Motor neuron (in vitro differentiated cells): Measurements from ENCODE around the gene GOLGA6L1. TPM values are rescaled to one million over a fixed set of nuclear protein-coding genes. Genes with fewer than 3 reads are reported as not detected.
"Not testable (repeated sequence)": the region's sequence is repeated elsewhere in the genome, so short reads cannot be mapped to it uniquely, and the experiment has no call there.

ENCODE experiments used
- ATAC-seq, 8 experiments: fragments of 200-7000 bp; cut with Tn5 transposase; replicated peaks in 6 of 8; 2 replicates each; pipeline ENCODE4 v1.8.0; 2021; ENCODE audit warnings: mild to moderate bottlenecking in 8 of 8, moderate library complexity in 8 of 8
- H3K27ac ChIP-seq, 2 donors: fragments of 250-450 bp; sonication (Bioruptor Pico); 2 replicates each; pipeline ENCODE4 v1.9.0; 2021; ENCODE audit warnings: antibody characterized with exemption in 2 of 2, mild to moderate bottlenecking in 2 of 2, moderate library complexity in 1 of 2
- H3K4me1 ChIP-seq, 2 donors: fragments of 250-450 bp; sonication (Bioruptor Pico); replicated peaks in 1 of 2; 2 replicates each; pipeline ENCODE4 v1.6.1; 2021; ENCODE audit warnings: antibody characterized with exemption in 2 of 2, mild to moderate bottlenecking in 2 of 2, moderate library complexity in 1 of 2
- H3K4me3 ChIP-seq, 5 donors: fragments of 250-450 bp; sonication (Bioruptor Pico); 2 replicates each; pipeline ENCODE4 v1.9.0; 2021; ENCODE audit warnings: antibody characterized with exemption in 5 of 5, mild to moderate bottlenecking in 5 of 5, moderate library complexity in 4 of 5
- WGBS, 10 experiments: fragments of 450-650 bp; shearing (Covaris generic); methylation state at CpG; one replicate each; pipeline ENCODE4 v1.0.0; 2022; 5-methylcytosine and 5-hydroxymethylcytosine counted together
- in situ Hi-C, 9 experiments: fragments of 400-800 bp; cut with MboI; loops; one replicate each; pipeline ENCODE4 v1.15.0; 2021; ENCODE audit warnings: low sequenced_read_pairs in 9 of 9, low pct_unique_long_range_greater_than_20kb in 2 of 9; ENCODE audit not compliant: unreplicated experiment in 9 of 9
- total RNA-seq, 8 experiments: library from RNA; unstranded; fragments of 300-600 nt; gene quantifications; 2 replicates each; pipeline versions ENCODE4 v1.2.3 to v1.2.4, GENCODE V29; 2022

The GOLGA6L1 gene, protein sequence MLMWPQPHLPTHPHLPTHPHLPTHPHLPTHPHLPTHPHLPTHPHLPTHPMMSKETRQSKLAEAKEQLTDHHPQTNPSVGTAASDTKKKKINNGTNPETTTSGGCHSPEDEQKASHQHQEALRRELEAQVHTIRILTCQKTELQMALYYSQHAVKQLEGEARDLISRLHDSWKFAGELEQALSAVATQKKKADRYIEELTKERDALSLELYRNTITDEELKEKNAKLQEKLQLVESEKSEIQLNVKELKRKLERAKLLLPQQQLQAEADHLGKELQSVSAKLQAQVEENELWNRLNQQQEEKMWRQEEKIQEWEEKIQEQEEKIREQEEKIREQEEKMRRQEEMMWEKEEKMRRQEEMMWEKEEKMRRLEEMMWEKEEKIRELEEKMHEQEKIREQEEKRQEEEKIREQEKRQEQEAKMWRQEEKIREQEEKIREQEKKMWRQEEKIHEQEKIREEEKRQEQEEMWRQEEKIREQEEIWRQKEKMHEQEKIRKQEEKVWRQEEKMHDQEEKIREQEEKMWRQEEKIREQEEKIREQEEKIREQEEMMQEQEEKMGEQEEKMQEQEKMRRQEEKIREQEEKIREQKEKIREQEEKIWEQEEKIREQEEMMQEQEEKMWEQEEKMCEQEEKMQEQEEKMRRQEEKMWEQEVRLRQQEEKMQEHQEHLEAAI
- 1 to 10 TPM in 2 of 8 experiments, under 1 TPM in 3, not detected in 3; 0.42 to 3.8 (median 0.66) TPM for total RNA-seq

DNA sequence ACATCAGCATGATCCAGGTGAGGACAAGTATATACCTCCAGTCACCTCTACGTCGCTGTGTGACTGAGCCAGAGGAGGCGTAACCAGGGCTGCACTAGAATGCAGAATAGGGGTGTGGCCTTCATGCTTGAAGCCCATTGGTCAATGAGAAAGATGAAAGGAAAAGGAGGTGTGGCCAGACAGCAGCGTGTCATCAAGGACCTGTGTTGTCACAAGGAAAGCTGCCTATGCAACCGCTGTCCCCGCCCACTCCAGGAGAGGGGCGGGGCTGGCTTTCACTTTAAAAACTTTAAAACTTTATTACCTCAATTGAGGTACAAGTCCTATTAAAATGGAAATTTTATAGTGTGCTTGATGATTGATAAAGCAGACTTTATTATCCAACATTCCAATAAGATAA, at the start of gene GOLGA6L1:
Gene GOLGA6L1 (minus strand): TSS at position 101 of the 400 bp plus-strand sequence. CDS start 91 bp downstream, at position 10.
- ATAC-seq, H3K27ac ChIP-seq, H3K4me1 ChIP-seq, H3K4me3 ChIP-seq, in situ Hi-C loops: not testable (repeated sequence)
- WGBS, 10 experiments, result no CpG with 5 or more reads among the region's 7 CpGs

DNA sequence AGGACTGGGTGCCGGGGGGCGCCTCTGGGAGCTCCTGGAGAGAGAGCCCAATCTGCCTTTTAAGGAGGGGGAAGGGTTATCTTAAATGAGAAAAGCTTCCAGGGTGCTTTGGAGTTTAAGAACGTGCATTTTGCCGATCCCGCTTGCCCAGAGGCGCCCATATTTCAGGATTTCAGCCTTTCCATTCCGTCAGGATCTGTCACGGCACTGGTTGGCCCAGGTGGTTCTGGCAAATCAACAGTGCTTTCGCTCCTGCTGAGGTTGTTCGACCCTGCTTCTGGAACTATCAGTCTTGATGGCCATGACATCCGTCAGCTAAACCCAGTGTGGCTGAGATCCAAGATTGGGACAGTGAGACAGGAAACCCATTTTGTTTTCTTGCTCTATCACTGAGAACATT, 44.6 kb upstream of the GOLGA6L1 start:
- H3K4me3 ChIP-seq, in situ Hi-C loops, H3K27ac ChIP-seq, ATAC-seq, H3K4me1 ChIP-seq: not testable (repeated sequence)
- WGBS, 10 experiments, result no CpG with 5 or more reads among the region's 11 CpGs

DNA sequence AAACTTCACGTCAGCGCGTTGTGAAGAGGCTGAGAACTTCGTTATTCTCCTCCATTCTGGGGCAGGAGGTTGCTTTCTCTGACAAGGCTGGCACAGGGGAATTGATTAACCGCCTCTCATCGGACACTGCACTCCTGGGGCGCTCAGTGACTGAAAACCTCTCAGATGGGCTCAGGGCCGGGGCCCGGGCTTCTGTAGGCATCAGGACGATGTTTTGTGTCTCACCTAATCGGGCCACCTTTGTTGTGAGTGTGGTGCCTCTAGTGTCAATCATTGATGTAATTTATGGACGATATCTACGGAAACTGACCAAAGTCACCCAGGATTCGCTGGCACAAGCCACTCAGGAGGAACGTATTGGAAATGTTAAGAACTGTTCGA, 43.9 kb upstream of the GOLGA6L1 start:
- in situ Hi-C loops, H3K4me1 ChIP-seq, H3K4me3 ChIP-seq, ATAC-seq, H3K27ac ChIP-seq: not testable (repeated sequence)
- 40 to 93% (median 66%) methylated on average over 1 to 4 of the region's 16 CpGs; no CpG with 5 or more reads in 7 of the 10 experiments for WGBS, 10 experiments

DNA sequence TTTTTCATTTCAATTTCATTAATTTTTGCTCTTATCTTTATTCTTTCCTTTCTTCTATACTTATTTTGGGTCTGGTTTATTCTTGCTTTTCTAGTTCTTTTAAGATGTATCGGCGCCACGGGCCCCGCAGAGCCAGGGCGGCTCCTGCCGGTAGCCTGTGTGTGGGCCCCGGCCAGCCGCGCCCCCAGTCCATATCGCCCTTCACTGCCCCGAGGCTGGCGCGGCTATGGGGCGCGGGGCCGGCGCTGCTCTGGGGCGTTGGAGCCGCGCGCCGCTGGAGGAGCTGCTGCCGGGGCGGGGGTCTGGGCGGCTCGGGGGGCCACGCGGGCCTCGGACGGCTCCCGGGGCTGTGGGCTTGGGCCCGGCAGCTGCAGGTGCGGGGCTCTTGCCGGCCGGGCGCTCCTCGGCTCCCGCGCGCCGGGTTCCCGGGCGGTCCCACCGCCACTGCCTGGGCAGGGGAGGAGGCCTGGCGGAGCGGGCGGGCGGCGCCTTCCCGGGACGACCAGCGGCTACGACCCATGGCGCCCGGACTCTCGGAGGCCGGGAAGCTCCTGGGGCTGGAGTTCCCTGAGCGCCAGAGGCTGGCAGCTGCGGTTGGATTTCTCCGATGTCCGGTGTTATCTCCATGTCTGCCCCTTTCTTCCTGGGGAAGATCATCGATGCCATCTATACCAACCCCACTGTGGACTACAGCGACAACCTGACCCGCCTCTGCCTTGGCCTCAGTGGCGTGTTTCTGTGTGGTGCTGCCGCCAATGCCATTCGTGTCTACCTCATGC, 43.3 kb upstream of the GOLGA6L1 start:
- 24 to 60% (median 30%) methylated on average over 1 to 8 of the region's 67 CpGs; no CpG with 5 or more reads in 7 of the 10 experiments for WGBS, 10 experiments
- ATAC-seq, result peak in 7 of 8 experiments; percentile 34 to 91 (median 71)
- not testable (repeated sequence) for H3K4me3 ChIP-seq

DNA sequence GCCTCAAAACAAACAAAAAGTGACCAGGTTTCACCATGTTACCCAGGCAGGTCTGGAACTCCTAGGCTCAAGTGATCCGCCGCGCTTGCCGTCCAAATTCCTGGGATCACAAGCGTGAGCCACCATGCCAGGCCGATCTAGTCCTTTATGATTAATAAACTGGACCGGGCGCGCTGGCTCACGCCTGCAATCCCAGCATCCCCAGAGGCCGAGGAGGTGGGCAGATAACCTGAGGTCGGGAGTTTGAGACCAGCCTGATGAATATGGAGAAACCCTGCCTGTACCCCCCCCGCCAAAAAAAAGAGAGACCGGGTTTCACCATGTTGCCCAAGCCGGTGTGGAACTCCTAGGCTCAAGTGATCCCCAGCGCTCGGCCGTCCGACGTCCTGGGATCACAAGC, 40.1 kb upstream of the GOLGA6L1 start:
- H3K4me1 ChIP-seq, H3K4me3 ChIP-seq, H3K27ac ChIP-seq, in situ Hi-C loops, ATAC-seq: not testable (repeated sequence)
- whole genome bisulfite sequencing, 10 experiments, result no CpG with 5 or more reads among the region's 20 CpGs

More for the DNA sequence above, 43.3 kb upstream of the GOLGA6L1 start:
- H3K4me1 ChIP-seq, in situ Hi-C loops, H3K27ac ChIP-seq: not testable (repeated sequence)

DNA sequence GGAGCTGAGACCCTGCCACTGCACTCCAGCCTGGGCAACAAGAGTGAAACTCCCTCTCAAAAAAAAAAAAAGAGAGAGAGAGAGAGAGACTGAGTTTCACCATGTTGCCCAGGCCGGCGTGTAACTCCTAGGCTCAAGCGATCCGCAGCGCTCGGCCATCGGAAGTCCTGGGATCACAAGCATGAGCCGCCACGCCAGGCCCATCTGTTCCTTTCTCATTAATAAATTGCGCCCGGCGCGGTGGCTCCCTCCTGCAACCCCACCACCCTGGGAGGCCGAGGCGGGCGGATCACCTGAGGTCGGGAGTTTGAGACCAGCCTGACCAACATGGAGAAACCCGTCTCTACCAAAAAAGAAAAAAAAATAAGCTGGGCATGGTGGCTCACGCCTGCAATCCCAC, 39.0 kb upstream of the GOLGA6L1 start:
- in situ Hi-C loops, ATAC-seq, H3K4me1 ChIP-seq, H3K27ac ChIP-seq, H3K4me3 ChIP-seq: not testable (repeated sequence)
- WGBS, 10 experiments, result no CpG with 5 or more reads among the region's 19 CpGs

DNA sequence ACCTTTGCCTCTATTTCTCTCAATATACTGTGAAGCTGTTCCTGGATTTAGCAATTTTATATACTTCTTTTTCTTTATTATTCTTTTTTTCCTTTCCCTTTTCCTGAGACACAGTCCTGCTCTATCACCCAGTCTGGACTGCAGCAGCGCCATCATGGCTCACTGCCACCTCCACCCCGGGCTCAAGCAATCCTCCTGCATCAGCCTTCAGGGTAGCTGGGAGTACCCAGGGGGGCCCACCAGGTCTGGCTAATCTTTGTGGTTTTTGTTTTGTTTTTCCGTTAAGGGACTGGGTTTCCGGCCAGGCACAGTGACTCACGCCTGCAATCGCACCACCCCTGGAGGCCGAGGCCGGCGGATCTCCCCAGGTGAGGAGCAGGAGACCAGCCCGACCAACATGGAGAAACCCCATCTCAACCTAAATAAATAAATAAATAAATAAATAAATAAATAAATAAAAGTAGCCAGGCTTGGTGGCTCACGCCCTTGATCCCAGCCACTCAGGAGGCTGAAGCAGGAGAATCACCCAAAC, 38.1 kb upstream of the GOLGA6L1 start:
- H3K4me1 ChIP-seq, H3K4me3 ChIP-seq, H3K27ac ChIP-seq, ATAC-seq, in situ Hi-C loops: not testable (repeated sequence)
- WGBS, 10 experiments, result 33 to 57% (median 50%) methylated on average over 1 to 2 of the region's 11 CpGs; no CpG with 5 or more reads in 7 of the 10 experiments

DNA sequence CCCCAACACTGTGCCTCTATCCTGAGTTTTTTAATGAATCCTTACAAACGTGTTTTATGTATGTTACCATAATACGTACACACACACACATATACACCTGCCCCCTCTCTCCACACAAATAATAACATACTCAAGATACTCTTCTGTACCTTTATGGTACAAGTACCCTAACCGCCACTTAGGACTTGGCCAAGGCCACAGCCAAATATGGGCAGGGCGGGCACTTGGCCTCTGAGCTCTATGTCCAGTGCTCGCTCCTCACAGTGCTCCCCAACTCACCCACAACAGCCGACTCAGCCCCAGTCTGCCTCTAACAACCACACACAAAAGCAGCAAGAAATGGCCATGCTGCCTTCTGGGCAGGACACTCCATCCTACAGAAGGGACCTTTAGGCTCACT, 3.8 kb downstream of the GOLGA6L1 start:
- H3K4me1 ChIP-seq, H3K4me3 ChIP-seq, H3K27ac ChIP-seq, in situ Hi-C loops, ATAC-seq: not testable (repeated sequence)
- no CpG with 5 or more reads among the region's 6 CpGs for WGBS, 10 experiments

DNA sequence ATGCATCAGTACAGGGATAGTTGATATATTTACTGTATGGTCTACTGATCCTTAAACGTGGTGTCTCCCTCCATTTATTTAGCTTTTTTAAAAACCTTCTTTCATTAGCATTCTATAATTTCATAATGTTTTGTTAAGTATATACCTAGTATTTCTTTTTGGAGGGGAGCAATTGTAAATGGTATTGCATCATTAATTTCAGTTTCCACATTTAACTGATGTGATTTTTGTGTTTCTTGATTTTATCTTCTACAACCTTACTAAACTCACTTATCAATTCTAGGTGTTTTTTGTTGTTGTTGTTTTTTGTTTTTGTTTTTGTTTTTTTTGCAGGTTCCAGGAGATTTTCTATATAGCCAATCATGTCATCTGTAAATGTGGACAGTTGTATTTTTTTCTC, 18.4 kb downstream of the GOLGA6L1 start:
- in situ Hi-C loops, result no loop called here

DNA sequence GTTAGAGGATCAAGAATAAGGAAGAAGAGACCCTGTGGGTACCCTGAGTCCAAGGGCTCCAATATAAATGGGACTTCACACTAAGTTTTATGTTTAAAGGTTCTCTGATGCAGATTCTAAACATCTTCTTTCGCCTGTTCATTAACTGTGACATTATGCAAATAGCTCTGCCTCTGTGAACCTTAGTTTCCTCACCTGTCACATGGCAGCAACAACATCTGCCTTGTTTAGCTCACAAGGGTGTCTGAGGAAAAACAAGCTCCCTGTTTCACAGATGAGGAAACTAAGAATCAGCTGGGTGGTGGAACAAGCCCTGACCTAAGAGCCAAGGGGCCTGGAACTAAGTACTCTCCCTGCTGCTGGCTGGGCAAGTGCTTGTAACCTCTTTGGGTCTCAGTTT, 40.8 kb downstream of the GOLGA6L1 start:
- 0 to 71% (median 25%) methylated on average over 1 of the region's 1 CpG; no CpG with 5 or more reads in 3 of the 10 experiments for WGBS, 10 experiments
- Histone ChIP-seq H3K4me1 (no peaks in the 10 kb centered on the region), H3K4me3 (no peak overlapping the region), H3K27ac (no peak overlapping the region)
- ATAC-seq, result no peak
- in situ Hi-C loops, result no loop called here

More for the DNA sequence above, 18.4 kb downstream of the GOLGA6L1 start:
- no peak overlapping the region for H3K4me3 ChIP-seq
- no peak overlapping the region for H3K27ac ChIP-seq
- H3K4me1 ChIP-seq, result no peaks in the 10 kb centered on the region
- ATAC-seq, result no peak
- WGBS, 10 experiments, result 0 to 78% (median 33%) methylated on average over 1 of the region's 1 CpG; no CpG with 5 or more reads in 2 of the 10 experiments

DNA sequence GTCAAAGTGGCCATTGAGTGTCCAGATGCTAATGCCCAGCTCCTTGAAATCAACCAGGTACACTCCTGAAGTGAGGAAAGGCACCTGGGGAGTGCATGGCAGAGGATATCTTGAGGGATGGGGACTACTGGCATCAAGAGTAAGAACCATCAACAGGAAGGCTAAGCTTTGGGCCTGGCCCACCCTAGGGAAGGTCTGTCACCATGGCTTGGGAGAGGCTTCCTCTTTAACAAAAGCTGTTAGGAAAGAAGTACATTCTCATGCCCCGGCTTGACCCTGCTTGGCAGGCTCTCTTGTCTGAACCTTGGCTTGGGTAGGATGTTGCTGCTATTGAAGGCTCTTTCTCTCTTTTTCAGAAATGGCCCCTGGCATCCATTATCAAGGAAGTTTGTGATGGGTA, 53.5 kb downstream of the GOLGA6L1 start:
- in situ Hi-C loops, result no loop called here
- WGBS, 10 experiments, result 0 to 86% (median 17%) methylated on average over 1 of the region's 1 CpG; no CpG with 5 or more reads in 7 of the 10 experiments
- Histone ChIP-seq H3K4me1 (no peaks in the 10 kb centered on the region), H3K4me3 (no peak overlapping the region), H3K27ac (no peak overlapping the region)
- ATAC-seq, result no peak

DNA sequence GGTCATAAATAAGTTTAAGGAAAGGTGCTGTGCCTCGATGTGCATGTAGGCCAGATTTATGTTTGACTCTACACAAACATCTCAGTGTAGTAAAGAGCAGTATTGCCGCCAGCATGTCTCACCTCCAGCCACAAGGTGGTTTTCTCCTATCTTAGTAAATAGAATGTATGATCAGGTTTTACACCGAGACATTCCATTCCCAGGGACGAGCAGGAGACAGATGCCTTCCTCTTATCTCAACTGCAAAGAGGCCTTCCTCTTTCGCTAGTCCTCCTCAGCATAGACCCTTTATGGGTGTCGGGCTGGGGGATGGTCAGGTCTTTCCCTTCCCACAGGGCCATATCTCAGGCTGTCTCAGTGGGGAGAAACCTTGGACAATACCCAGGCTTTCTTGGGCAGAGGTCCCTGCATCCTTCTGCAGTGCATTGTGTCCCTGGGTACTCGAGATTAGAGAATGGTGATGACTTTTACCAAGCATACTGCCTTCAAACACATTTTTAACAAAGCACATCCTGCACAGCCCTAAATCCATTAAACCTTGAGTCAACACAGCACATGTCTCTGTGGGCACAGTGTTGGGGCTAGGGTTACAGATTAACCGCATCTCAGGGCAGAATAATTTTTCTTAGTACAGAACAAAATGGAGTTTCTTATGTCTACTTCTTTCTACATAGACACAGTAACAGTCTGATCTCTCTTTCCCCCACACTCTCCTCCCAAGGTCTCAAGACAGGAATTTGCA, 54.5 kb downstream of the GOLGA6L1 start:
- in situ Hi-C loops, H3K4me1 ChIP-seq, ATAC-seq, H3K27ac ChIP-seq, H3K4me3 ChIP-seq: not testable (repeated sequence)
- WGBS, 10 experiments, result 0 to 100% (median 83%) methylated on average over 1 to 3 of the region's 8 CpGs; no CpG with 5 or more reads in 5 of the 10 experiments
